Heart right ventricle (tissue), 16 donors: Measurements from ENCODE around the gene TRMT11. TPM values are rescaled to one million over a fixed set of nuclear protein-coding genes. Genes with fewer than 3 reads are reported as not detected.
A peak's percentile ranks its signal among the peaks of the same experiment; 100 is the strongest.

ENCODE experiments used
- ATAC-seq, 8 donors: fragments of 200-7000 bp; cut with Tn5 transposase; one replicate each; pipeline ENCODE4 v1.9.1; 2020; ENCODE audit warnings: mild to moderate bottlenecking in 8 of 8, moderate library complexity in 8 of 8, moderate number of reproducible peaks in 1 of 8
- DNase-seq, 2 donors: peaks; one replicate each; pipeline ENCODE4 v3.0.0-alpha.2; 2020
- H3K27ac ChIP-seq, 10 donors: fragments of 200-600 bp; sonication (generic) in 2 of 10; one replicate each; pipeline versions ENCODE4 v1.5.0 to v1.8.0; 2020 to 2022; ENCODE audit warnings: mild to moderate bottlenecking in 3 of 10
- H3K27me3 ChIP-seq, 7 donors: fragments of 200-600 bp; one replicate each; pipeline ENCODE4 v1.8.0; 2021 to 2022; ENCODE audit warnings: mild to moderate bottlenecking in 2 of 7
- H3K36me3 ChIP-seq, 9 donors: fragments of 200-600 bp; sonication (generic) in 1 of 9; one replicate each; pipeline versions ENCODE4 v1.5.0 to v1.8.0; 2020 to 2022; ENCODE audit warnings: mild to moderate bottlenecking in 2 of 9
- H3K4me1 ChIP-seq, 9 donors: fragments of 200-600 bp; sonication (generic) in 1 of 9; one replicate each; pipeline versions ENCODE4 v1.5.0 to v1.8.0; 2020 to 2022; ENCODE audit warnings: mild to moderate bottlenecking in 4 of 9
- H3K4me3 ChIP-seq, 10 donors: fragments of 200-600 bp; sonication (generic) in 2 of 10; one replicate each; pipeline versions ENCODE4 v1.5.0 to v1.8.0; 2020 to 2022; ENCODE audit warnings: mild to moderate bottlenecking in 7 of 10, moderate library complexity in 2 of 10
- H3K9me3 ChIP-seq, 11 donors: fragments of 200-600 bp in 10 of 11; sonication (generic) in 2 of 11; one replicate each; pipeline versions ENCODE4 v1.5.0 to v1.8.0; 2013 to 2022; ENCODE audit warnings: mild to moderate bottlenecking in 2 of 11, control low read depth in 1 of 11, moderate library complexity in 1 of 11
- WGBS, 2 donors: extraction: QIAGEN DNeasy Blood & Tissue Kit; methylation state at CpG; one replicate each; pipeline ENCODE4 v1.1.7; 2013; ENCODE audit warnings: inconsistent platforms in 1 of 2; 5-methylcytosine and 5-hydroxymethylcytosine counted together
- intact Hi-C, 10 donors: fragments of 100-400 bp; cut with DNase I; formaldehyde crosslinking; loops; one replicate each; pipeline versions ENCODE4 v1.11.1 to v1.14.2; 2022
- polyA plus RNA-seq, 2 donors: library from polyadenylated mRNA; stranded (reverse); fragments of 200-250 nt; gene quantifications; one replicate each; pipeline ENCODE4 v1.2.3, GENCODE V29; 2013
- total RNA-seq, 10 donors: library from RNA; stranded (reverse); fragmentation: NEBNext Ultra II Directional in 3 of 10; extraction: Animal tissue kit (Norgen Biotek cat#: 25700) in 3 of 10; gene quantifications; one replicate each; pipeline versions ENCODE4 v1.2.1 to v1.2.4, GENCODE V29; 2021 to 2023
- TF ChIP-seq, protein P1 (sequence below), 9 donors: fragments of 200-600 bp; sonication (generic) in 2 of 9; IDR thresholded peaks; one replicate each; pipeline versions ENCODE4 v1.5.0 to v1.8.0; 2021 to 2022; ENCODE audit warnings: antibody characterized with exemption in 9 of 9, mild to moderate bottlenecking in 5 of 9, moderate library complexity in 1 of 9
- donor health status: Arrhythmogenic right ventricular cardiomyopathy.
- donor health status: ischemic (EF 13 %, LVEDD 7.1; RV severe dilation, severe dysfunction).
- donor health status: healthy with polysubstance abuse.
- donor health status: DM: no; HTN: yes; CAD: no.
- donor health status: DM: no; HTN: no; CAD: no.
- donor health status: ischemic (EF 25% LVEDD 6.9; RV normal size, moderate dysfunction).
- donor health status: ischemic (EF 25% LVEDD 5.7; RV mildly dilated, moderate dysfunction).
- donor health status: healthy.
- donor health status: DM: yes; HTN: yes; CAD: no.
- donor health status: Ischemic cardiomyopathy.
- donor health status: ischemic (EF 35%, LVEDD 5.7; RV mildly dilated, moderate dysfunction).
- donor health status: nonischemic (EF 11% LVEDD 7.7; RV severe dilation, severe dysfunction).
- donor health status: DM: yes; HTN: yes; CAD: no.
- donor health status: PGD.
- donor health status: ischemic (EF 29% LVEDD 5.4; RV normal size, mild dysfunction).
- donor health status: nonischemic (EF 23%, LVEDD 6.1; RV moderate dilation, normal function).

TRMT11 gene
- total and polyA plus RNA-seq, 12 donors = 7.2 to 15.8 (median 11.0) TPM

DNA sequence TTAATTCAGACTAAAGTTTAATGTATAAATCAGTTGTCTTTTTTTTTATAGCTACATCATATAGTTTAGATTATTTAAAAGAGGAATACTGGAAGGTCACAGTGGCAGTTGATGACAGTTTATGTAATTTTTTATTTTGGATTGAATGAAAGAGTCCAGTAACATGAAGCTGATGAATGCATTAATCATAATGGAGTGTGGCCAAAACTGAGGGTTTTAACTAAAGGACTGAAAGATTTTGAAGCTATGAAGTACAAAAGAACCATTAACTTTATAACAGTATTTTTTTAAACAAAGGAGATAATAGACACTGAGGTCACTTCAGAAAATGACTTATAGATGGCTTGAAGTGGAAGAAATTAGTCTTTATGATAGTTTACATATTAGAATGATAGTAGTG, 41.3 kb downstream of the TRMT11 start:
- Histone ChIP-seq H3K4me1 (peaks cover 0 to 3% (median 0%) of the 10 kb centered on the region in 9 donors), H3K27ac (no peak overlapping the region)

DNA sequence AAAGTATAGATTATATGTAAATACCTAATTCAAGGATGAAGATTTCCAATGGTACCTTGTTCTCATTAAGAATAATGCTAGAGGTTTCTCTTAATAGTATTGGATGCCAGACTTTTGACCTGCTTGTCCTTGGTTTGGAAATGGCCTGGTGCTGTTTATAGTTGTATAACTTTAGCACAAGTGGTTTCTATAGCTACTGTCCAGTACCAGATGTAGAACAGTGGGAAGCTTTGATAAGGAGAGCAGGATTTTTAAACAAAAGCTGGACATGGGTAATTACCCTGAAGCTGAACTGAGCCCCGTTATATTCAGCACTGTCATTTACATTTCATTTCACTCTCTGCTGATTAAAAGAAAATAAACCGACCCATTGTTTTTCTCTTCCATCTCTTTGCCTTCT, 43.7 kb downstream of the TRMT11 start:
- WGBS, 2 donors = 40 to 60% methylated on average over 2 of the region's 2 CpGs
- H3K4me1 ChIP-seq = peaks cover 3 to 16% (median 9%) of the 10 kb centered on the region in 9 donors
- H3K27ac ChIP-seq = peak overlapping the region in 1 of 10 donors; percentile 25
- H3K36me3 ChIP-seq = peaks cover 0 to 52% (median 9%) of the 10 kb centered on the region in 9 donors
- H3K27me3 ChIP-seq = no peaks in the 10 kb centered on the region
- TF ChIP-seq, protein P1, sequence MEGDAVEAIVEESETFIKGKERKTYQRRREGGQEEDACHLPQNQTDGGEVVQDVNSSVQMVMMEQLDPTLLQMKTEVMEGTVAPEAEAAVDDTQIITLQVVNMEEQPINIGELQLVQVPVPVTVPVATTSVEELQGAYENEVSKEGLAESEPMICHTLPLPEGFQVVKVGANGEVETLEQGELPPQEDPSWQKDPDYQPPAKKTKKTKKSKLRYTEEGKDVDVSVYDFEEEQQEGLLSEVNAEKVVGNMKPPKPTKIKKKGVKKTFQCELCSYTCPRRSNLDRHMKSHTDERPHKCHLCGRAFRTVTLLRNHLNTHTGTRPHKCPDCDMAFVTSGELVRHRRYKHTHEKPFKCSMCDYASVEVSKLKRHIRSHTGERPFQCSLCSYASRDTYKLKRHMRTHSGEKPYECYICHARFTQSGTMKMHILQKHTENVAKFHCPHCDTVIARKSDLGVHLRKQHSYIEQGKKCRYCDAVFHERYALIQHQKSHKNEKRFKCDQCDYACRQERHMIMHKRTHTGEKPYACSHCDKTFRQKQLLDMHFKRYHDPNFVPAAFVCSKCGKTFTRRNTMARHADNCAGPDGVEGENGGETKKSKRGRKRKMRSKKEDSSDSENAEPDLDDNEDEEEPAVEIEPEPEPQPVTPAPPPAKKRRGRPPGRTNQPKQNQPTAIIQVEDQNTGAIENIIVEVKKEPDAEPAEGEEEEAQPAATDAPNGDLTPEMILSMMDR (IDR thresholded peaks at IDR 0.05) = no peak
- ATAC-seq = peak in 7 of 8 donors; percentile 46 to 84 (median 68)
- intact Hi-C loops = loop anchor here in 4 of 10 donors (5.0 to 10.0 kb wide), 6 partner anchors 625 to 1235 kb away; partner anchors contain the start of genes RNF146 (in 1 of the 4) and RSPO3 (in 1 of the 4)
- no peak overlapping the region for H3K4me3 ChIP-seq
- no peaks in the 10 kb centered on the region for H3K9me3 ChIP-seq
- DNase-seq = no peak

More for the DNA sequence above, 41.3 kb downstream of the TRMT11 start:
- TF ChIP-seq, protein P1 (IDR thresholded peaks at IDR 0.05) = no peak
- Histone ChIP-seq H3K36me3 (peaks cover 0 to 73% (median 11%) of the 10 kb centered on the region in 9 donors), H3K4me3 (no peak overlapping the region), H3K27me3 (no peaks in the 10 kb centered on the region), H3K9me3 (no peaks in the 10 kb centered on the region)
- no peak for DNase-seq
- no peak for ATAC-seq
- intact Hi-C loops = no loop called here

DNA sequence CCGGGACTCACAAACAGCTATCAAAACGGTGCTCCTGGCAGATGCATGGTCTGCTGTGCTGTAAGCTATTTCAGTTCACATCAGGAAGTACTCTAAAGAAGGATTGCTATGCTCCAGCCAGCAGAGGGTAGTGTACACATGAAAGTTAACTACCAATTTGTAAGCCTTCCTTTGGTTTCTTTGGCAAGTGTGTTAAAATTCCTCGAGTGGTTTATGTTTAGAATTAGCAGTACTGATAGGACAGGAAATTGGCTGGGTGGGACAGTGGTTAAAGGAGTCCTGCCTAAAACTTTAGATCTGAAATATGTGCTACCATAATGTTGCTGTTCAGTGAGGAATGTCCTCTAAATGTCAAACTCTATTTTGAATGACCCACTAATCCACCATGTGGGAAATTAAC, 47.4 kb downstream of the TRMT11 start:
- Histone ChIP-seq H3K27me3 (no peaks in the 10 kb centered on the region), H3K4me1 (peaks cover 3 to 16% (median 9%) of the 10 kb centered on the region in 9 donors), H3K36me3 (peaks cover 0 to 42% (median 0%) of the 10 kb centered on the region in 9 donors), H3K9me3 (no peaks in the 10 kb centered on the region), H3K4me3 (no peak overlapping the region), H3K27ac (no peak overlapping the region)
- peak in 1 of 2 donors; percentile 56 for DNase-seq
- TF ChIP-seq, protein P1 (IDR thresholded peaks at IDR 0.05) = peak; percentile 25 to 75 (median 57)
- intact Hi-C loops = loop anchor here in 4 of 10 donors (5.0 to 10.0 kb wide), 6 partner anchors 621 to 1231 kb away; partner anchors contain the start of genes RNF146 (in 1 of the 4) and RSPO3 (in 1 of the 4)
- peak; percentile 86 to 96 (median 92) for ATAC-seq
- WGBS, 2 donors = 3 to 5% methylated on average over 3 of the region's 3 CpGs

DNA sequence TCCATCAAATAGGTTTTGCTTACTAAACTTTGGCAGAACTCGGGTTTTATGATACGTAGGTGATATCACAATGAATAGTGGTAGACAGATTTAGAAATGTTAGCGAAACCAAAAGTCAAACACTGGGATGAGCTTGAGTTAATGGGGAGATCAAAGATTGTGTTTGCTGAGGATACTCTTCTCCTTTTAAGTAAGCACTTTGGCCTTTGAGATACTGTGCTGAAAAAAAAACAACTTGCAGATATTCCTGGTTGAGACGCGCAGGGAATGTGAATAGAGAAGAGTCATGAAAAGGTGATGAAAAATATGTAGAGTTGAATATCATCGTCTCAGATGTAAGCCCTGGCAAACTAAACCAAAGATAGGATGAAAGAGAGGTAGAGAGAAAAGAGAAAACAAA, 48.3 kb downstream of the TRMT11 start:
- intact Hi-C loops = loop anchor here in 4 of 10 donors (5.0 to 10.0 kb wide), 6 partner anchors 620 to 1230 kb away; partner anchors contain the start of genes RNF146 (in 1 of the 4) and RSPO3 (in 1 of the 4)
- DNase-seq = no peak
- Histone ChIP-seq H3K9me3 (no peaks in the 10 kb centered on the region), H3K27ac (no peak overlapping the region), H3K4me1 (peaks cover 3 to 16% (median 9%) of the 10 kb centered on the region in 9 donors), H3K36me3 (peaks cover 0 to 52% (median 0%) of the 10 kb centered on the region in 9 donors), H3K27me3 (no peaks in the 10 kb centered on the region), H3K4me3 (no peak overlapping the region)
- WGBS, 2 donors = 74 to 87% methylated on average over 6 of the region's 6 CpGs
- TF ChIP-seq, protein P1 (IDR thresholded peaks at IDR 0.05) = no peak
- no peak for ATAC-seq
